Trophoblast cell (in vitro differentiated cells and primary cell): ENCODE data around the gene SNAPC4.

Source experiments
- DNase-seq, 2 donors: peaks; one replicate each; pipeline ENCODE4 v3.0.0-alpha.2; 2016
- H2AFZ ChIP-seq: 2 replicates; pipeline ENCODE4 v1.6.1; 2013; ENCODE audit warnings: low read length, moderate library complexity, mild to moderate bottlenecking; ENCODE audit not compliant: insufficient read depth, poor library complexity
- H2AK5ac ChIP-seq: 2 replicates; pipeline ENCODE4 v1.6.1; 2013; ENCODE audit warnings: mild to moderate bottlenecking, low read length
- H2BK120ac ChIP-seq: 2 replicates; pipeline ENCODE4 v1.6.1; 2013; ENCODE audit warnings: low read length, mild to moderate bottlenecking, moderate library complexity; ENCODE audit not compliant: insufficient read depth, poor library complexity
- H2BK12ac ChIP-seq: 2 replicates; pipeline ENCODE4 v1.6.1; 2013; ENCODE audit warnings: mild to moderate bottlenecking, low read length, moderate library complexity
- H2BK5ac ChIP-seq: 2 replicates; pipeline ENCODE4 v1.6.1; 2013; ENCODE audit warnings: low read length, low read depth, moderate library complexity, mild to moderate bottlenecking; ENCODE audit not compliant: poor library complexity
- H3K14ac ChIP-seq: 2 replicates; pipeline ENCODE4 v1.6.1; 2013; ENCODE audit warnings: mild to moderate bottlenecking, low read length
- H3K18ac ChIP-seq: 2 replicates; pipeline ENCODE4 v1.6.1; 2013; ENCODE audit warnings: mild to moderate bottlenecking, low read length
- H3K23ac ChIP-seq: 2 replicates; pipeline ENCODE4 v1.6.1; 2013; ENCODE audit warnings: low read length
- H3K27ac ChIP-seq: 2 replicates; pipeline ENCODE4 v1.5.1; 2013; ENCODE audit warnings: low read depth, mild to moderate bottlenecking, inconsistent platforms, low read length, moderate library complexity
- H3K27me3 ChIP-seq: 2 replicates; pipeline ENCODE4 v1.6.1; 2013; ENCODE audit warnings: inconsistent platforms, mild to moderate bottlenecking, low read length, moderate library complexity; ENCODE audit not compliant: insufficient read depth
- H3K36me3 ChIP-seq, 2 experiments: 1 replicate in 1 of 2; 2 replicates in 1 of 2; pipeline ENCODE4 v1.6.1; 2013; ENCODE audit warnings: low read length in 2 of 2, mild to moderate bottlenecking in 2 of 2, moderate library complexity in 1 of 2; ENCODE audit not compliant: insufficient read depth in 2 of 2, control insufficient read depth in 1 of 2
- H3K4ac ChIP-seq: 2 replicates; pipeline ENCODE4 v1.6.1; 2013; ENCODE audit warnings: low read depth, mild to moderate bottlenecking, low read length, moderate library complexity
- H3K4me1 ChIP-seq, 2 experiments: 1 replicate in 1 of 2; 2 replicates in 1 of 2; pipeline ENCODE4 v1.6.1; 2013; ENCODE audit warnings: low read length in 2 of 2, mild to moderate bottlenecking in 2 of 2, moderate library complexity in 1 of 2; ENCODE audit not compliant: insufficient read depth in 2 of 2, control insufficient read depth in 1 of 2
- H3K4me2 ChIP-seq: 2 replicates; pipeline ENCODE4 v1.6.1; 2013; ENCODE audit warnings: inconsistent platforms, mild to moderate bottlenecking, low read length, moderate library complexity
- H3K4me3 ChIP-seq: 2 replicates; pipeline ENCODE4 v1.5.1; 2013; ENCODE audit warnings: mild to moderate bottlenecking, low read depth, low read length, inconsistent platforms
- H3K79me1 ChIP-seq: one replicate; pipeline ENCODE4 v1.6.1; 2013; ENCODE audit warnings: low read length
- H3K79me2 ChIP-seq: 2 replicates; pipeline ENCODE4 v1.6.1; 2013; ENCODE audit warnings: low read length, mild to moderate bottlenecking; ENCODE audit not compliant: control insufficient read depth, insufficient read depth, poor library complexity
- H3K9ac ChIP-seq: 2 replicates; pipeline ENCODE4 v1.6.1; 2013; ENCODE audit warnings: mild to moderate bottlenecking, low read length
- H3K9me3 ChIP-seq: 2 replicates; pipeline ENCODE4 v1.6.1; 2013; ENCODE audit warnings: low read depth, mild to moderate bottlenecking, control low read depth, inconsistent platforms, low read length; ENCODE audit not compliant: insufficient read depth
- H4K12ac ChIP-seq: 2 replicates; pipeline ENCODE4 v1.6.1; 2013; ENCODE audit warnings: low read depth, mild to moderate bottlenecking, low read length, moderate library complexity
- H4K8ac ChIP-seq: 2 replicates; pipeline ENCODE4 v1.6.1; 2013; ENCODE audit warnings: low read depth, mild to moderate bottlenecking, low read length, moderate library complexity
- H4K91ac ChIP-seq: one replicate; pipeline ENCODE4 v1.6.1; 2013; ENCODE audit warnings: low read depth, mild to moderate bottlenecking, low read length, moderate library complexity
- WGBS: extraction: QIAGEN DNeasy Blood & Tissue Kit; methylation state at CpG from one replicate; pipeline ENCODE4 v1.1.7; 2013; ENCODE audit warnings: missing lambda C conversion rate; ENCODE audit not compliant: insufficient read length, insufficient coverage; ENCODE audit errors: extremely low coverage; 5-methylcytosine and 5-hydroxymethylcytosine counted together

The SNAPC4 gene

GRCh38 chr9:136371533-136371880 is 28.5 kb downstream of the SNAPC4 start:
- H2AFZ ChIP-seq: no peak overlapping the region
- H3K9me3 ChIP-seq: no peaks in the 10 kb centered on the region
- no peak overlapping the region for H3K23ac ChIP-seq
- no peak overlapping the region for H3K4me3 ChIP-seq
- WGBS: no CpG with 5 or more reads among the region's 13 CpGs
- H3K4me1 ChIP-seq: peaks cover 21 to 35% of the 10 kb centered on the region in 2 experiments
- H3K79me2 ChIP-seq: peaks cover 2% of the 10 kb centered on the region
- no peaks in the 10 kb centered on the region for H3K27me3 ChIP-seq
- H2AK5ac ChIP-seq: no peak overlapping the region
- H3K9ac ChIP-seq: no peak overlapping the region
- H2BK5ac ChIP-seq: no peak overlapping the region
- H3K4me2 ChIP-seq: no peak overlapping the region
- H3K79me1 ChIP-seq: peaks cover 11% of the 10 kb centered on the region
- H2BK12ac ChIP-seq: no peak overlapping the region
- H3K27ac ChIP-seq: no peak overlapping the region
- H3K18ac ChIP-seq: no peak overlapping the region
- no peak for DNase-seq
- no peak overlapping the region for H3K4ac ChIP-seq
- H4K91ac ChIP-seq: no peak overlapping the region
- no peak overlapping the region for H4K12ac ChIP-seq
- no peak overlapping the region for H3K14ac ChIP-seq
- peaks cover 12 to 15% of the 10 kb centered on the region in 2 experiments for H3K36me3 ChIP-seq
- H4K8ac ChIP-seq: no peak overlapping the region
- H2BK120ac ChIP-seq: no peak overlapping the region

GRCh38 chr9:136370687-136371532 is 29.1 kb downstream of the SNAPC4 start:
- Histone ChIP-seq H3K27ac (no peak overlapping the region), H3K4me2 (no peak overlapping the region), H3K23ac (no peak overlapping the region), H3K36me3 (peaks cover 9% of the 10 kb centered on the region in 2 experiments), H3K4me3 (no peak overlapping the region), H2AK5ac (no peak overlapping the region), H3K9ac (no peak overlapping the region), H3K79me1 (peaks cover 11% of the 10 kb centered on the region), H4K8ac (no peak overlapping the region), H3K27me3 (no peaks in the 10 kb centered on the region), H3K18ac (no peak overlapping the region), H4K12ac (no peak overlapping the region), H3K79me2 (peaks cover 2% of the 10 kb centered on the region), H4K91ac (no peak overlapping the region), H2BK5ac (no peak overlapping the region), H3K4me1 (peaks cover 21 to 34% of the 10 kb centered on the region in 2 experiments), H3K4ac (no peak overlapping the region), H2AFZ (no peak overlapping the region), H3K14ac (no peak overlapping the region), H2BK120ac (no peak overlapping the region), H3K9me3 (no peaks in the 10 kb centered on the region), H2BK12ac (no peak overlapping the region)
- whole genome bisulfite sequencing: no CpG with 5 or more reads among the region's 54 CpGs
- DNase-seq: peak; percentile 89 to 90

GRCh38 chr9:136370037-136370436 is 29.9 kb downstream of the SNAPC4 start:
- H2BK5ac ChIP-seq: no peak overlapping the region
- no peak overlapping the region for H3K4me3 ChIP-seq
- peaks cover under 1 to 2% of the 10 kb centered on the region in 2 experiments for H3K36me3 ChIP-seq
- no peak overlapping the region for H2BK120ac ChIP-seq
- DNase-seq: no peak
- H4K8ac ChIP-seq: no peak overlapping the region
- H3K23ac ChIP-seq: no peak overlapping the region
- WGBS: no CpG with 5 or more reads among the region's 19 CpGs
- no peak overlapping the region for H3K14ac ChIP-seq
- no peak overlapping the region for H4K12ac ChIP-seq
- H3K4me2 ChIP-seq: no peak overlapping the region
- H2BK12ac ChIP-seq: no peak overlapping the region
- H3K9me3 ChIP-seq: no peaks in the 10 kb centered on the region
- H2AK5ac ChIP-seq: no peak overlapping the region
- no peak overlapping the region for H4K91ac ChIP-seq
- H3K79me2 ChIP-seq: peaks cover 2% of the 10 kb centered on the region
- H3K4me1 ChIP-seq: peaks cover 21 to 29% of the 10 kb centered on the region in 2 experiments
- H3K9ac ChIP-seq: no peak overlapping the region
- peaks cover 11% of the 10 kb centered on the region for H3K79me1 ChIP-seq
- no peak overlapping the region for H3K18ac ChIP-seq
- H2AFZ ChIP-seq: no peak overlapping the region
- H3K4ac ChIP-seq: no peak overlapping the region
- no peak overlapping the region for H3K27ac ChIP-seq
- H3K27me3 ChIP-seq: no peaks in the 10 kb centered on the region

GRCh38 chr9:136368190-136368589 is 31.8 kb downstream of the SNAPC4 start:
- H2BK12ac ChIP-seq: no peak overlapping the region
- peaks cover 5% of the 10 kb centered on the region for H3K79me2 ChIP-seq
- no peaks in the 10 kb centered on the region for H3K36me3 ChIP-seq
- no peak overlapping the region for H3K9ac ChIP-seq
- H3K18ac ChIP-seq: no peak overlapping the region
- H3K79me1 ChIP-seq: peaks cover 12% of the 10 kb centered on the region
- DNase-seq: no peak
- no peak overlapping the region for H4K12ac ChIP-seq
- no peak overlapping the region for H2AFZ ChIP-seq
- no peak overlapping the region for H2BK5ac ChIP-seq
- no peaks in the 10 kb centered on the region for H3K27me3 ChIP-seq
- no peak overlapping the region for H2AK5ac ChIP-seq
- H3K4me3 ChIP-seq: no peak overlapping the region
- no peak overlapping the region for H3K4me2 ChIP-seq
- no peak overlapping the region for H3K4ac ChIP-seq
- H3K27ac ChIP-seq: no peak overlapping the region
- no peak overlapping the region for H4K91ac ChIP-seq
- H3K9me3 ChIP-seq: no peaks in the 10 kb centered on the region
- H3K23ac ChIP-seq: no peak overlapping the region
- no peak overlapping the region for H3K14ac ChIP-seq
- H4K8ac ChIP-seq: no peak overlapping the region
- no peak overlapping the region for H2BK120ac ChIP-seq
- WGBS: no CpG with 5 or more reads among the region's 18 CpGs
- peaks cover 12 to 17% of the 10 kb centered on the region in 2 experiments for H3K4me1 ChIP-seq
